GM23248 (cell line): Measurements from ENCODE around the gene VWC2.

ENCODE experiments used
- EZH2 ChIP-seq: fragments of 200-600 bp; sonication (generic); IDR thresholded peaks from 2 replicates; pipeline ENCODE4 v1.6.1; 2018; ENCODE audit warnings: antibody characterized with exemption, mild to moderate bottlenecking; ENCODE audit not compliant: insufficient read depth, poor library complexity, severe bottlenecking
- EZH2phosphoT487 ChIP-seq: fragments of 200-600 bp; sonication (generic); IDR thresholded peaks from 2 replicates; pipeline ENCODE4 v1.6.1; 2018; ENCODE audit warnings: antibody characterized with exemption, moderate library complexity, mild to moderate bottlenecking, low read depth; ENCODE audit not compliant: insufficient read depth

DNA sequence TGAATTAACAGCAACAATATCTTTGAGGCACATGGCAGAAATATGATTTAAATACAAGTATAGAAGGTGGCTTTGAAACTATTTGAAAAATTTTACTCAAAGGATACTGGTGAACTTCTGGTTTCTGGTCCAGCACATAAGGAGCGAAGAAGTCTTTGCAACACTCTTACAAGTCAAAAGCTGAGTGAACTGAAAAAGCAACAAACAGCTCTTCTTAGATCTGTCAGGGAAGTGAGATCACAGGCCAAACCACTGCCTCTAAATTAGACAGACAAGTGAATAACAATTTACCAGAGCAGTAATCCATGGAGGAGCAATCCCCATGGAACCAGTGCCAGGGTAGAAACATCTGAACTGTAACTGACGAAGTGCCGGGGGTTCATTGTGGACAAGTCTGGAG, 9.6 kb upstream of the VWC2 start:
- TF ChIP-seq EZH2phosphoT487 = no peak
- no peak for TF ChIP-seq EZH2
